Suprapubic skin (tissue), 4 donors: ENCODE measurements around the gene NTHL1. TPM values are rescaled to one million over a fixed set of nuclear protein-coding genes. Genes with fewer than 3 reads are reported as not detected.

Experiments
- DNase-seq, 2 donors: peaks; one replicate each; pipeline ENCODE4 v3.0.0-alpha.2; 2019; ENCODE audit warnings: low spot score in 2 of 2
- H3K27ac ChIP-seq: fragments of 200-600 bp; sonication (generic); one replicate; pipeline ENCODE4 v1.5.1; 2019
- H3K27me3 ChIP-seq: fragments of 200-600 bp; sonication (generic); one replicate; pipeline ENCODE4 v1.5.1; 2019
- H3K36me3 ChIP-seq: fragments of 200-600 bp; sonication (generic); one replicate; pipeline ENCODE4 v1.5.1; 2019
- H3K4me1 ChIP-seq: fragments of 200-600 bp; sonication (generic); one replicate; pipeline ENCODE4 v1.5.1; 2019
- H3K4me3 ChIP-seq: fragments of 200-600 bp; sonication (generic); one replicate; pipeline ENCODE4 v1.5.1; 2019; ENCODE audit warnings: mild to moderate bottlenecking
- H3K9me3 ChIP-seq: fragments of 200-600 bp; sonication (generic); one replicate; pipeline ENCODE4 v1.5.1; 2019
- CTCF ChIP-seq, 2 donors: fragments of 200-600 bp in 1 of 2; fragments of 450-650 bp in 1 of 2; sonication (generic) in 1 of 2; IDR thresholded peaks; one replicate each; pipeline ENCODE4 v1.5.1; 2016 to 2019; ENCODE audit warnings: antibody characterized with exemption in 2 of 2, mild to moderate bottlenecking in 1 of 2, moderate library complexity in 1 of 2
- EP300 ChIP-seq: sonication (generic); formaldehyde crosslinking; IDR thresholded peaks from one replicate; pipeline ENCODE4 v1.6.1; 2017; ENCODE audit warnings: antibody characterized with exemption
- POLR2A ChIP-seq, 2 donors: fragments of 450-650 bp; IDR thresholded peaks; one replicate each; pipeline ENCODE4 v1.6.1; 2017; ENCODE audit warnings: antibody characterized with exemption in 2 of 2, mild to moderate bottlenecking in 2 of 2, moderate library complexity in 2 of 2
- POLR2AphosphoS5 ChIP-seq, 3 donors: sonication (generic); formaldehyde crosslinking; IDR thresholded peaks; one replicate each; pipeline ENCODE4 v1.6.1; 2017; ENCODE audit warnings: antibody characterized with exemption in 3 of 3
- WGBS: methylation state at CpG from one replicate; pipeline ENCODE4 v1.1.5; 2018; 5-methylcytosine and 5-hydroxymethylcytosine counted together
- total RNA-seq, 4 donors: library from RNA; depleted of rRNA; stranded (reverse); fragments of >200 nt; gene quantifications; one replicate each; pipeline ENCODE4 v1.1.0, GENCODE V29; 2016

Gene NTHL1
- total RNA-seq, 4 donors from 2014 or later, result 15.9 to 40.5 (median 20.9) TPM

DNA sequence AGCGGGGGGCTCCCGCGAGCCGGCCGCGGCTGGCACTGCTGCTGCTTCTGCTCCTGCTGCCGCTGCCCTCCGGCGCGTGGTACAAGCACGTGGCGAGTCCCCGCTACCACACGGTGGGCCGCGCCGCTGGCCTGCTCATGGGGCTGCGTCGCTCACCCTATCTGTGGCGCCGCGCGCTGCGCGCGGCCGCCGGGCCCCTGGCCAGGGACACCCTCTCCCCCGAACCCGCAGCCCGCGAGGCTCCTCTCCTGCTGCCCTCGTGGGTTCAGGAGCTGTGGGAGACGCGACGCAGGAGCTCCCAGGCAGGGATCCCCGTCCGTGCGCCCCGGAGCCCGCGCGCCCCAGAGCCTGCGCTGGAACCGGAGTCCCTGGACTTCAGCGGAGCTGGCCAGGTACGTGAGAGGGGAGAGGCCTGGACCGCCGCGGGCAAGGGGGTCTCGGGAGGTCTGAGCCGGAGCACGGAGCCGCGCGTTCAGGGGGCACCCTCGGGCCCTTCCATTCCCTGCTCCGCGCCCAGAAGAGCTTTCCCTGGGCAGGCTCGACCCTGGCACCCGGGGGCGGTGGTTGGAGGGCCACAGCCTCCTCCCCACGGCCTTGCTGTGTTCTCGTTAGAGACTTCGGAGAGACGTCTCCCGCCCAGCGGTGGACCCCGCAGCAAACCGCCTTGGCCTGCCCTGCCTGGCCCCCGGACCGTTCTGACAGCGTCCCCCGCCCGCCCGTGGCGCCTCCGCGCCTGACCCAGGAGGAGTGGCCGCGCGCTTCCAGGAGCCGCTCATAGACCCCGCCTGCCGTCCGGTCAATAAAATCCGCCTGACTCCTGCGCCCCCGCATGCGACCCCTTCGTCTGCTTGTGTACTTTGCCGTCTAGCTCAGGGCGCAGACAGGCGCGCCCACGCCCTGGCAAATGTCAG is 27.5 kb downstream of the NTHL1 start:
- Histone ChIP-seq H3K36me3 (no peaks in the 10 kb centered on the region), H3K4me1 (peaks cover 43% of the 10 kb centered on the region), H3K9me3 (no peaks in the 10 kb centered on the region), H3K27ac (no peak overlapping the region), H3K4me3 (peak overlapping the region; percentile 13), H3K27me3 (peaks cover 34% of the 10 kb centered on the region)
- WGBS, result under 1% methylated on average over 38 of the region's 96 CpGs
- no peak for TF ChIP-seq EP300
- no peak for TF ChIP-seq POLR2A (IDR thresholded peaks at IDR 0.05)
- no peak for TF ChIP-seq CTCF (IDR thresholded peaks at IDR 0.05)
- no peak for TF ChIP-seq POLR2AphosphoS5 (IDR thresholded peaks at IDR 0.05)
- no peak for DNase-seq

DNA sequence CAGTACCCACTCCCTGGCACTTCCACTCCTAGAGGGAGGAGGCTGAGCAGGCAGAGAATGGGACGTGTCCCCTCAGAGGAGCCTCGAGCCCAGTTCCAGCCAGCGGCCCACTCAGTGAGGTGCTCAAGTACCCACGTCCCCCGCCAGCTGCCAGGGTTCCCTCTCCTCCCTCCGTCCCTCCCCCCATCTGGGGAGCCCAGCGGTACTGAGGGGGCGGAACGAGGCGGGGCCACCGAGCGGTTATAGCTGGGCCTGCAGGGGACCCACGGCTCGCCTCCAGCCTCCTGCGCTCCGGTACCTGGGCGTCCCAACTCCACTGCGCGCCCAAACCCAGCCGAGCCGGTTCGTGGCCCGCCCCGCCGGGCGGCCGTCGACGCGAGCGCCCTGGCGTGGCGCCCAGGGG is 28.1 kb downstream of the NTHL1 start, which contains the start of gene NPW:
Gene NPW, plus strand, starts transcription at position 268 of the 403 bp plus-strand sequence.
- no peak within 1 kb of the TSS for H3K27ac ChIP-seq
- no peaks in the 10 kb centered on the region for H3K36me3 ChIP-seq
- no peaks in the 10 kb centered on the region for H3K9me3 ChIP-seq
- TF ChIP-seq CTCF (IDR thresholded peaks at IDR 0.05) (no peak), POLR2A (IDR thresholded peaks at IDR 0.05) (no peak), EP300 (no peak), POLR2AphosphoS5 (IDR thresholded peaks at IDR 0.05) (no peak)
- H3K4me1 ChIP-seq, result peaks cover 47% of the 10 kb centered on the region
- 3% methylated on average over 9 of the region's 33 CpGs for WGBS
- no peak for DNase-seq
- peak within 1 kb of the TSS; percentile 13 for H3K4me3 ChIP-seq
- H3K27me3 ChIP-seq, result peaks cover 34% of the 10 kb centered on the region

DNA sequence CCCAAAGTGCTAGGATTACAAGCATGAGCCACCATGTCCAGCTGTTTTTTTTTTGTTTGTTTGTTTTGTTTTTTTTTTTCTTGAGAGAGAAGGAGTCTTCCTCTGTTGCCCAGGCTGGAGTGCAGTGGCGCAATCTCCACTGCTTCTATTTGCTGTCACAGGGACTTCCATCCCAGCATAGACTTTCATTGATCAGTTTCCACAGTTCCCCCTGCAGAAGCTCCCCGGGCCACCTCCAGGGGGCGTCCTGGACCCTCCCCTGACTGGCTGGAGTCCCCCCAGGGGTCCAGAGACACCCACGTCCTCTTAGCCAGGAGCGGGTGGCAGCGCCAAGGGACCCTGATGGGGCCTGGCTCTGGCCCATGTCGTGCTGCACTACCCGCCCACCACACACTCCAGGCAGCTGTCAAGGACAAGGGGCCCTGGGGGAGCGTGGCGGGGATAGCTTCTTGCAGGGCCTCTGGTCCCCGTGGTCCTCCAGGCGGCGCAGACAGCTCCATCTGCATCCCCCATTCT is 31.2 kb downstream of the NTHL1 start:
- H3K4me3 ChIP-seq, result no peak overlapping the region
- no peak overlapping the region for H3K27ac ChIP-seq
- WGBS, result 49% methylated on average over 6 of the region's 13 CpGs
- no peaks in the 10 kb centered on the region for H3K36me3 ChIP-seq
- H3K9me3 ChIP-seq, result no peaks in the 10 kb centered on the region
- TF ChIP-seq EP300, result no peak
- TF ChIP-seq POLR2AphosphoS5 (IDR thresholded peaks at IDR 0.05), result no peak
- no peak for TF ChIP-seq CTCF (IDR thresholded peaks at IDR 0.05)
- no peak for TF ChIP-seq POLR2A (IDR thresholded peaks at IDR 0.05)
- H3K4me1 ChIP-seq, result peaks cover 29% of the 10 kb centered on the region
- peaks cover 30% of the 10 kb centered on the region for H3K27me3 ChIP-seq
- DNase-seq, result no peak

- peaks cover 24% of the 10 kb centered on the region for H3K27me3 ChIP-seq
- H3K4me3 ChIP-seq, result no peak overlapping the region
- TF ChIP-seq EP300, result no peak
- no peak for TF ChIP-seq POLR2A (IDR thresholded peaks at IDR 0.05)
- TF ChIP-seq CTCF (IDR thresholded peaks at IDR 0.05), result no peak
- no peaks in the 10 kb centered on the region for H3K36me3 ChIP-seq
- H3K4me1 ChIP-seq, result peaks cover 29% of the 10 kb centered on the region
- WGBS, result 80% methylated on average over 7 of the region's 7 CpGs
- DNase-seq, result no peak
- no peaks in the 10 kb centered on the region for H3K9me3 ChIP-seq
- H3K27ac ChIP-seq, result peak overlapping the region; percentile 25
These were observed 31.8 kb downstream of the NTHL1 start for GRCh38 chr16:2015947-2016208.

GRCh38 chr16:2015117-2015946 is 32.3 kb downstream of the NTHL1 start:
- DNase-seq, result no peak
- TF ChIP-seq POLR2A (IDR thresholded peaks at IDR 0.05), result no peak
- no peak for TF ChIP-seq EP300
- TF ChIP-seq POLR2AphosphoS5 (IDR thresholded peaks at IDR 0.05), result no peak
- TF ChIP-seq CTCF (IDR thresholded peaks at IDR 0.05), result no peak
- Histone ChIP-seq H3K9me3 (no peaks in the 10 kb centered on the region), H3K36me3 (no peaks in the 10 kb centered on the region), H3K27me3 (peaks cover 18% of the 10 kb centered on the region), H3K4me3 (no peak overlapping the region), H3K4me1 (peaks cover 29% of the 10 kb centered on the region), H3K27ac (peak overlapping the region; percentile 25)
- WGBS, result 60% methylated on average over 24 of the region's 24 CpGs
